LNCaP clone FGC (cell line): ENCODE results near the gene SALL2.

Source experiments
- DNase-seq: peaks from one replicate; pipeline ENCODE4 v3.0.0-alpha.2; 2011; ENCODE audit warnings: low read depth
- H3K4me3 ChIP-seq: 2 replicates; pipeline ENCODE4 v1.5.1; 2011; ENCODE audit warnings: mild to moderate bottlenecking, low read depth, low read length, control low read depth
- CTCF ChIP-seq: IDR thresholded peaks from 2 replicates; pipeline ENCODE4 v1.5.1; 2012; ENCODE audit warnings: mild to moderate bottlenecking; ENCODE audit not compliant: control insufficient read depth, insufficient read depth; ENCODE audit errors: extremely low read depth

SALL2 gene

DNA sequence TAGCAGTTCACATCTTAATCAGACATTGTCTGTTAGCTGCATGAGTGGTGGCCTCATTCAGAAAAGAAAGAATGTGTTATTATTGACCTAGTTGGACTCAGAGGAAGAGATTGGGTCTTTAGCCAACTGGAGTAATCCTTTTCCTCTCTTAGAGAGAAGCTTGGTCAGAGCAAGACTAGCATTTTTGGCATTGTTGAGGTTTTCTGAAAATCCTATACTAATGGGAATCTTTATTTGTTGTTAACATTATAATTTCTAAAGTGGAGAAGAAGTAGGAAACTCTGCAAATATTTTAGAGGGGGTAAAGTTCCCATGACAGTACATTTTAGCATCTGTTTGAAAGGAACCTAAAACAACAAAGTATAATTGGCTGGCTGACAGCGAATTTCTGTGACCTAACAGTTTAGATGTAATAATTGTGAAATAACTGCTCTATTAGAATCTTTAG is 39.5 kb downstream of the SALL2 start:
- TF ChIP-seq CTCF: no peak
- no peak for DNase-seq
- H3K4me3 ChIP-seq: no peak overlapping the region

- DNase-seq: peak; percentile 98
- peak; percentile 92 for TF ChIP-seq CTCF
- H3K4me3 ChIP-seq: peak within 1 kb of the TSS; percentile 98
Observed at GRCh38 chr14:21476925-21477681, 49.0 kb downstream of the SALL2 start, which contains the start of the genes RAB2B and TOX4. RAB2B (minus strand) TSS chr14:21476959; CDS start chr14:21476872, 87 bp downstream. TOX4 (plus strand) TSS chr14:21477195; CDS start chr14:21477279, 84 bp downstream.

DNA sequence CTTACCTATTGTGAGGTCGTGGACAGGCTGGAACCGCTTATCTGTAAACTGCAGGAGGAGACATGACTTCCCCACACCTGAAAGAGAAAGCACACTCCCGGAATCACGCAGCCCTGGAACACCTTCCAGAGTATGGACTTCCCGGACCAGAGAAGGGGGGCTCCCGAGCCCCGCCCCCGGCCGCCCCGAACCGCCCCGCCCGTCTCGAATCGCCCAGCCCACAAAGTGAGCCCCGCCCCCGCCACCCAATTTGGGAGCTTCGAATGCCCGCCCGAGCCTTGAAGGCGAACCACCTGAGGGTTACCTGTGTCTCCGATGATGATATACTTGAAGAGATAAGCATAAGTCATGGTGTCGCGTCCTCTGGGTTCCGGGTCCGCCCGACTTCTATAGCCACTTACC is 49.6 kb downstream of the SALL2 start:
- peak; percentile 59 for DNase-seq
- no peak for TF ChIP-seq CTCF
- peak overlapping the region; percentile 98 for H3K4me3 ChIP-seq

- H3K4me3 ChIP-seq: peak overlapping the region; percentile 98
- TF ChIP-seq CTCF: no peak
Observed at GRCh38 chr14:21475767-21476522, 50.2 kb downstream of the SALL2 start.

More at GRCh38 chr14:21475767-21476522, 50.2 kb downstream of the SALL2 start:
- DNase-seq: no peak
